WTC11 (cell line): Measurements from ENCODE around the gene UQCC2. TPM values are rescaled to one million over a fixed set of nuclear protein-coding genes. Genes with fewer than 3 reads are reported as not detected.

Experiments
- ATAC-seq: fragments of 200-7000 bp; cut with Tn5 transposase; 2 replicates; pipeline ENCODE4 v1.10.0; 2021; ENCODE audit warnings: mild to moderate bottlenecking, moderate library complexity
- CTCF ChIA-PET: fragments of 300-600 bp; sonication (Branson Sonifier 250); formaldehyde crosslinking; loops from one replicate; lab custom pipeline; 2021; ENCODE audit warnings: antibody characterized with exemption; lab: Charles Lee
- POLR2A ChIA-PET: fragments of 350-600 bp; sonication (Branson Sonifier 250); formaldehyde crosslinking; loops from one replicate; lab custom pipeline; 2021; ENCODE audit warnings: antibody characterized with exemption; lab: Charles Lee
- DNase-seq: peaks from one replicate; pipeline ENCODE4 v3.0.0; 2021; ENCODE audit warnings: low spot score
- H3K27ac Mint-ChIP-seq: 2 replicates; pipeline ENCODE4 v1.8.0; 2021; ENCODE audit warnings: mixed read lengths
- H3K27me3 Mint-ChIP-seq: 2 replicates; pipeline ENCODE4 v1.8.0; 2021; ENCODE audit warnings: low read depth, mild to moderate bottlenecking, moderate library complexity, mixed read lengths
- H3K36me3 Mint-ChIP-seq: 2 replicates; pipeline ENCODE4 v1.8.0; 2021; ENCODE audit warnings: mixed read lengths
- H3K4me1 Mint-ChIP-seq: 2 replicates; pipeline ENCODE4 v1.8.0; 2022; ENCODE audit warnings: mixed read lengths
- H3K4me3 Mint-ChIP-seq: 2 replicates; pipeline ENCODE4 v1.8.0; 2021; ENCODE audit warnings: mild to moderate bottlenecking, moderate library complexity, mixed read lengths
- H3K9me3 Mint-ChIP-seq: 2 replicates; pipeline ENCODE4 v1.8.0; 2021; ENCODE audit warnings: mixed read lengths
- CREB1 ChIP-seq: sonication (generic); formaldehyde crosslinking; IDR thresholded peaks from 2 replicates; pipeline ENCODE4 v1.8.0; 2023; ENCODE audit warnings: mild to moderate bottlenecking, missing genetic modification reagents
- CREM ChIP-seq: sonication (generic); formaldehyde crosslinking; IDR thresholded peaks from 2 replicates; pipeline ENCODE4 v1.8.1; 2022; ENCODE audit warnings: mild to moderate bottlenecking, missing genetic modification reagents, moderate library complexity
- CTCF ChIP-seq: fragments of 200-600 bp; IDR thresholded peaks from 2 replicates; pipeline ENCODE4 v1.8.0; 2022; ENCODE audit warnings: antibody characterized with exemption
- EMX1 ChIP-seq: fragments of 250-450 bp; sonication (Bioruptor Pico); IDR thresholded peaks from 2 replicates; pipeline ENCODE4 v1.8.0; 2021; ENCODE audit warnings: mild to moderate bottlenecking
- NFE2L1 ChIP-seq: sonication (generic); formaldehyde crosslinking; IDR thresholded peaks from 2 replicates; pipeline ENCODE4 v1.8.1; 2023; ENCODE audit warnings: missing genetic modification reagents
- NFYB ChIP-seq: sonication (generic); formaldehyde crosslinking; conservative IDR thresholded peaks from 2 replicates; pipeline ENCODE4 v1.8.0; 2022; ENCODE audit warnings: low read depth, missing genetic modification reagents
- RORB ChIP-seq: fragments of 250-450 bp; sonication (Bioruptor Pico); IDR thresholded peaks from 2 replicates; pipeline ENCODE4 v1.9.0; 2021; ENCODE audit warnings: mild to moderate bottlenecking
- TP53 ChIP-seq: sonication (generic); formaldehyde crosslinking; IDR thresholded peaks from 2 replicates; pipeline ENCODE4 v1.8.1; 2023; ENCODE audit warnings: mild to moderate bottlenecking, missing genetic modification reagents
- ZNF138 ChIP-seq: sonication (generic); formaldehyde crosslinking; conservative IDR thresholded peaks from 2 replicates; pipeline ENCODE4 v1.8.1; 2022; ENCODE audit warnings: mild to moderate bottlenecking, moderate library complexity, missing genetic modification reagents
- ZNF317 ChIP-seq: sonication (generic); formaldehyde crosslinking; IDR thresholded peaks from 2 replicates; pipeline ENCODE4 v1.8.1; 2023; ENCODE audit warnings: low read depth, mild to moderate bottlenecking, moderate library complexity, missing genetic modification reagents, borderline replicate concordance
- total RNA-seq: library from RNA; stranded (reverse); gene quantifications from 3 replicates; pipeline ENCODE4 v1.2.3, GENCODE V29; 2021
- TF ChIP-seq, protein P1 (sequence below): fragments of 250-450 bp; sonication (Bioruptor Pico); IDR thresholded peaks from 2 replicates; pipeline ENCODE4 v1.9.0; 2021; ENCODE audit warnings: mild to moderate bottlenecking
- TF ChIP-seq, protein P2 (sequence below): sonication (generic); formaldehyde crosslinking; IDR thresholded peaks from 2 replicates; pipeline ENCODE4 v1.8.0; 2023; ENCODE audit warnings: missing genetic modification reagents, mild to moderate bottlenecking, borderline replicate concordance
- TF ChIP-seq, protein P3 (sequence below): fragments of 250-450 bp; sonication (Bioruptor Pico); IDR thresholded peaks from 2 replicates; pipeline ENCODE4 v1.8.0; 2021; ENCODE audit warnings: mild to moderate bottlenecking
- TF ChIP-seq, protein P4 (sequence below): fragments of 250-450 bp; sonication (Bioruptor Pico); IDR thresholded peaks from 2 replicates; pipeline ENCODE4 v2.1.2; 2022; ENCODE audit warnings: mild to moderate bottlenecking, moderate library complexity
- TF ChIP-seq, protein P5 (sequence below): sonication (generic); formaldehyde crosslinking; conservative IDR thresholded peaks from 2 replicates; pipeline ENCODE4 v1.8.1; 2022; ENCODE audit warnings: mild to moderate bottlenecking, missing genetic modification reagents
- TF ChIP-seq, protein P6 (sequence below): sonication (generic); formaldehyde crosslinking; IDR thresholded peaks from 2 replicates; pipeline ENCODE4 v1.8.1; 2023; ENCODE audit warnings: mild to moderate bottlenecking, missing genetic modification reagents

The UQCC2 gene
- total RNA-seq, 1 experiment from 2014 or later, result 65.8 TPM

DNA sequence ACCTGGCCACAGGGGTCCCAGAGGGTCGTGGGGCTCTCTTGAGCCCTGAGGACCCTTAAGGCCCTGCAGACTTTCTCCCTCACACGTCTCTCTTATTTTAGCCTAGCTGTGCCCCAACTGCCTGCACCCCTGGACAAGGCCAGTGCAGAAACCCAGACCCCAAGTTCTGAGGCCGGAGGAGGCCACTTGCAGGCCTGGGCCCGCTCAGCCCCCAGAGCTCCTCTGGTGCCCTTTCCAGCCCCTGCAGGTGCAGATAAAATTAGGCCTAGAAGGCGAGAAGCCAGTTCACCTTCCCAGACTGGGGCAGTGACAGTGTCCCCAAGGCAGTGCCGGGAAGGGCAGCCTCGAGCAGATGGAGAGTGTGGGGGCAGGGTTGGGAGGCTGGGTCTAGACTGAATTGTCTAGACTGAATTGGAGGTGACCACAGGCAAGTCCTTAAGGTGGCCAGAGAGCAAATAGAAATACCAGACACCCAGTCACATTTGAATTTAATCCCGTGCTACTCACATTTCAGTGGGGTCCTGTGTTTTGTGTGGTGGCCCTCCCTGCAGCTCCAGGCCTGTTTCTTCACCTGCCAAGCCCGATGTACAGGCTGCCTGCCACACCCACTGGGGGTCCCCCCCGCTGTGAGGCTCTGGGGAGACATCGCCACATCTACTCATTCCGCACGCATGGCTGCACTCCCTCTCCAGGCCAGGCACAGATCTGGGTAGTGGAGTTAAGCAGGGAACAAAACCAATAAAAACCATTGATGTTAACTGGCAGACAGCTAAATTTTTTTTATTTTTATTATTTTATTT lies 43.8 kb upstream of the UQCC2 start:
- no peaks in the 10 kb centered on the region for H3K36me3 Mint-ChIP-seq
- no peak for ATAC-seq
- no peaks in the 10 kb centered on the region; the same call in 1 of the 2 replicates for H3K27me3 Mint-ChIP-seq
- DNase-seq, result no peak
- CTCF ChIA-PET, result interaction anchor here (1.1 to 2.9 kb wide), 3 partner anchors 9 to 16 kb away, joined by 3 to 7 read pairs (median 4); no protein-coding TSS in a partner anchor
- TF ChIP-seq EMX1 (CRISPR knock-in tag) (no peak), CREB1 (CRISPR knock-in tag) (no peak), NFYB (CRISPR knock-in tag) (no peak), CTCF (no peak), NFE2L1 (CRISPR knock-in tag) (no peak), RORB (no peak), CREM (CRISPR knock-in tag) (no peak)
- TF ChIP-seq, protein P1, sequence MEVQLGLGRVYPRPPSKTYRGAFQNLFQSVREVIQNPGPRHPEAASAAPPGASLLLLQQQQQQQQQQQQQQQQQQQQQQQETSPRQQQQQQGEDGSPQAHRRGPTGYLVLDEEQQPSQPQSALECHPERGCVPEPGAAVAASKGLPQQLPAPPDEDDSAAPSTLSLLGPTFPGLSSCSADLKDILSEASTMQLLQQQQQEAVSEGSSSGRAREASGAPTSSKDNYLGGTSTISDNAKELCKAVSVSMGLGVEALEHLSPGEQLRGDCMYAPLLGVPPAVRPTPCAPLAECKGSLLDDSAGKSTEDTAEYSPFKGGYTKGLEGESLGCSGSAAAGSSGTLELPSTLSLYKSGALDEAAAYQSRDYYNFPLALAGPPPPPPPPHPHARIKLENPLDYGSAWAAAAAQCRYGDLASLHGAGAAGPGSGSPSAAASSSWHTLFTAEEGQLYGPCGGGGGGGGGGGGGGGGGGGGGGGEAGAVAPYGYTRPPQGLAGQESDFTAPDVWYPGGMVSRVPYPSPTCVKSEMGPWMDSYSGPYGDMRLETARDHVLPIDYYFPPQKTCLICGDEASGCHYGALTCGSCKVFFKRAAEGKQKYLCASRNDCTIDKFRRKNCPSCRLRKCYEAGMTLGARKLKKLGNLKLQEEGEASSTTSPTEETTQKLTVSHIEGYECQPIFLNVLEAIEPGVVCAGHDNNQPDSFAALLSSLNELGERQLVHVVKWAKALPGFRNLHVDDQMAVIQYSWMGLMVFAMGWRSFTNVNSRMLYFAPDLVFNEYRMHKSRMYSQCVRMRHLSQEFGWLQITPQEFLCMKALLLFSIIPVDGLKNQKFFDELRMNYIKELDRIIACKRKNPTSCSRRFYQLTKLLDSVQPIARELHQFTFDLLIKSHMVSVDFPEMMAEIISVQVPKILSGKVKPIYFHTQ (CRISPR knock-in tag), result no peak
- TF ChIP-seq, protein P2, sequence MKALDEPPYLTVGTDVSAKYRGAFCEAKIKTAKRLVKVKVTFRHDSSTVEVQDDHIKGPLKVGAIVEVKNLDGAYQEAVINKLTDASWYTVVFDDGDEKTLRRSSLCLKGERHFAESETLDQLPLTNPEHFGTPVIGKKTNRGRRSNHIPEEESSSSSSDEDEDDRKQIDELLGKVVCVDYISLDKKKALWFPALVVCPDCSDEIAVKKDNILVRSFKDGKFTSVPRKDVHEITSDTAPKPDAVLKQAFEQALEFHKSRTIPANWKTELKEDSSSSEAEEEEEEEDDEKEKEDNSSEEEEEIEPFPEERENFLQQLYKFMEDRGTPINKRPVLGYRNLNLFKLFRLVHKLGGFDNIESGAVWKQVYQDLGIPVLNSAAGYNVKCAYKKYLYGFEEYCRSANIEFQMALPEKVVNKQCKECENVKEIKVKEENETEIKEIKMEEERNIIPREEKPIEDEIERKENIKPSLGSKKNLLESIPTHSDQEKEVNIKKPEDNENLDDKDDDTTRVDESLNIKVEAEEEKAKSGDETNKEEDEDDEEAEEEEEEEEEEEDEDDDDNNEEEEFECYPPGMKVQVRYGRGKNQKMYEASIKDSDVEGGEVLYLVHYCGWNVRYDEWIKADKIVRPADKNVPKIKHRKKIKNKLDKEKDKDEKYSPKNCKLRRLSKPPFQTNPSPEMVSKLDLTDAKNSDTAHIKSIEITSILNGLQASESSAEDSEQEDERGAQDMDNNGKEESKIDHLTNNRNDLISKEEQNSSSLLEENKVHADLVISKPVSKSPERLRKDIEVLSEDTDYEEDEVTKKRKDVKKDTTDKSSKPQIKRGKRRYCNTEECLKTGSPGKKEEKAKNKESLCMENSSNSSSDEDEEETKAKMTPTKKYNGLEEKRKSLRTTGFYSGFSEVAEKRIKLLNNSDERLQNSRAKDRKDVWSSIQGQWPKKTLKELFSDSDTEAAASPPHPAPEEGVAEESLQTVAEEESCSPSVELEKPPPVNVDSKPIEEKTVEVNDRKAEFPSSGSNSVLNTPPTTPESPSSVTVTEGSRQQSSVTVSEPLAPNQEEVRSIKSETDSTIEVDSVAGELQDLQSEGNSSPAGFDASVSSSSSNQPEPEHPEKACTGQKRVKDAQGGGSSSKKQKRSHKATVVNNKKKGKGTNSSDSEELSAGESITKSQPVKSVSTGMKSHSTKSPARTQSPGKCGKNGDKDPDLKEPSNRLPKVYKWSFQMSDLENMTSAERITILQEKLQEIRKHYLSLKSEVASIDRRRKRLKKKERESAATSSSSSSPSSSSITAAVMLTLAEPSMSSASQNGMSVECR (CRISPR knock-in tag), result no peak
- TF ChIP-seq, protein P3, sequence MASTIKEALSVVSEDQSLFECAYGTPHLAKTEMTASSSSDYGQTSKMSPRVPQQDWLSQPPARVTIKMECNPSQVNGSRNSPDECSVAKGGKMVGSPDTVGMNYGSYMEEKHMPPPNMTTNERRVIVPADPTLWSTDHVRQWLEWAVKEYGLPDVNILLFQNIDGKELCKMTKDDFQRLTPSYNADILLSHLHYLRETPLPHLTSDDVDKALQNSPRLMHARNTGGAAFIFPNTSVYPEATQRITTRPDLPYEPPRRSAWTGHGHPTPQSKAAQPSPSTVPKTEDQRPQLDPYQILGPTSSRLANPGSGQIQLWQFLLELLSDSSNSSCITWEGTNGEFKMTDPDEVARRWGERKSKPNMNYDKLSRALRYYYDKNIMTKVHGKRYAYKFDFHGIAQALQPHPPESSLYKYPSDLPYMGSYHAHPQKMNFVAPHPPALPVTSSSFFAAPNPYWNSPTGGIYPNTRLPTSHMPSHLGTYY (CRISPR knock-in tag), result no peak
- TF ChIP-seq, protein P4, sequence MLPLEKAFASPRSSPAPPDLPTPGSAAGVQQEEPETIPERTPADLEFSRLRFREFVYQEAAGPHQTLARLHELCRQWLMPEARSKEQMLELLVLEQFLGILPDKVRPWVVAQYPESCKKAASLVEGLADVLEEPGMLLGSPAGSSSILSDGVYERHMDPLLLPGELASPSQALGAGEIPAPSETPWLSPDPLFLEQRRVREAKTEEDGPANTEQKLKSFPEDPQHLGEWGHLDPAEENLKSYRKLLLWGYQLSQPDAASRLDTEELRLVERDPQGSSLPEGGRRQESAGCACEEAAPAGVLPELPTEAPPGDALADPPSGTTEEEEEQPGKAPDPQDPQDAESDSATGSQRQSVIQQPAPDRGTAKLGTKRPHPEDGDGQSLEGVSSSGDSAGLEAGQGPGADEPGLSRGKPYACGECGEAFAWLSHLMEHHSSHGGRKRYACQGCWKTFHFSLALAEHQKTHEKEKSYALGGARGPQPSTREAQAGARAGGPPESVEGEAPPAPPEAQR (CRISPR knock-in tag), result no peak
- TF ChIP-seq, all 79 proteins: peak for 0
- H3K4me1 Mint-ChIP-seq, result peaks cover 7% of the 10 kb centered on the region; the same call in 1 of the 2 replicates
- H3K27ac Mint-ChIP-seq, result no peak overlapping the region
- POLR2A ChIA-PET, result no interaction called here
- H3K9me3 Mint-ChIP-seq, result no peaks in the 10 kb centered on the region
- no peak overlapping the region for H3K4me3 Mint-ChIP-seq

DNA sequence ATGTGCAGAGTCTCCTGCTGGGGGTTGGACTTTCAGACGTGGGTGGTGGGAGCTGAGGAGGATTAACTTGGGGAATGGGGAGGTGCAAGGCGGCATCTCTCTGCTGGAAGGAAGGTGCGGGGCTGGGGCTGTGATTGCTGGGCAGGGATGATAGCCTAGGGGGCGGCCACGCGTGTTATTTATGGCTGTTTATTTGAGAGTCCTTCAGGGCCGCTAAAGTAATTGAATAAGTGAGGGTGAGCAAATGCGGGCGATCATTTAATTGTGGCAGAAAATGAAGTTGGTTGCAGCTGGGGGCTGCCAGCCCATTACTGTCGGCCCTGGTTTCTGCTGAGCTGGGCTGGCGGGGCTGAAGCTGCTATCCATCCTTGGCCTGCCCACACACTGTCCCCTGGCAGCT lies 42.7 kb upstream of the UQCC2 start:
- ChIA-PET POLR2A (no interaction called here), CTCF (interaction anchor here (1.1 to 2.9 kb wide), 3 partner anchors 8 to 17 kb away, joined by 3 to 7 read pairs (median 4); no protein-coding TSS in a partner anchor)
- H3K4me1 Mint-ChIP-seq, result peaks cover 9% of the 10 kb centered on the region
- no peak overlapping the region for H3K4me3 Mint-ChIP-seq
- no peak overlapping the region for H3K27ac Mint-ChIP-seq
- ATAC-seq, result no peak
- no peaks in the 10 kb centered on the region for H3K9me3 Mint-ChIP-seq
- H3K27me3 Mint-ChIP-seq, result no peaks in the 10 kb centered on the region; the same call in 1 of the 2 replicates
- no peaks in the 10 kb centered on the region for H3K36me3 Mint-ChIP-seq
- no peak for DNase-seq
- TF ChIP-seq ZNF138 (no peak), TP53 (no peak), ZNF317 (CRISPR knock-in tag) (no peak)
- TF ChIP-seq, protein P5, sequence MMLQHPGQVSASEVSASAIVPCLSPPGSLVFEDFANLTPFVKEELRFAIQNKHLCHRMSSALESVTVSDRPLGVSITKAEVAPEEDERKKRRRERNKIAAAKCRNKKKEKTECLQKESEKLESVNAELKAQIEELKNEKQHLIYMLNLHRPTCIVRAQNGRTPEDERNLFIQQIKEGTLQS (CRISPR knock-in tag), result no peak
- TF ChIP-seq, protein P6, sequence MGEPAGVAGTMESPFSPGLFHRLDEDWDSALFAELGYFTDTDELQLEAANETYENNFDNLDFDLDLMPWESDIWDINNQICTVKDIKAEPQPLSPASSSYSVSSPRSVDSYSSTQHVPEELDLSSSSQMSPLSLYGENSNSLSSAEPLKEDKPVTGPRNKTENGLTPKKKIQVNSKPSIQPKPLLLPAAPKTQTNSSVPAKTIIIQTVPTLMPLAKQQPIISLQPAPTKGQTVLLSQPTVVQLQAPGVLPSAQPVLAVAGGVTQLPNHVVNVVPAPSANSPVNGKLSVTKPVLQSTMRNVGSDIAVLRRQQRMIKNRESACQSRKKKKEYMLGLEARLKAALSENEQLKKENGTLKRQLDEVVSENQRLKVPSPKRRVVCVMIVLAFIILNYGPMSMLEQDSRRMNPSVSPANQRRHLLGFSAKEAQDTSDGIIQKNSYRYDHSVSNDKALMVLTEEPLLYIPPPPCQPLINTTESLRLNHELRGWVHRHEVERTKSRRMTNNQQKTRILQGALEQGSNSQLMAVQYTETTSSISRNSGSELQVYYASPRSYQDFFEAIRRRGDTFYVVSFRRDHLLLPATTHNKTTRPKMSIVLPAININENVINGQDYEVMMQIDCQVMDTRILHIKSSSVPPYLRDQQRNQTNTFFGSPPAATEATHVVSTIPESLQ (CRISPR knock-in tag), result no peak
